ENCODE data around the gene FMR1NB.

- TF ChIP-seq CTCF (IDR thresholded peaks at IDR 0.05): no peak
- no peak for TF ChIP-seq POLR2A (IDR thresholded peaks at IDR 0.05)
- TF ChIP-seq EP300 (IDR thresholded peaks at IDR 0.05): no peak
Observed at GRCh38 chrX:148051973-148052372, 70.8 kb downstream of the FMR1NB start.

Data from ovary (tissue), 3 donors.